ENCODE results near the gene TMEM25.

GRCh38 chr11:118569670-118570069 is 38.7 kb downstream of the TMEM25 start:
- TF ChIP-seq EZH2 (IDR thresholded peaks at IDR 0.05; ENCODE audit: borderline replicate concordance, low read depth, low read length, severe bottlenecking) (no peak), CTCF (IDR thresholded peaks at IDR 0.05; ENCODE audit: borderline replicate concordance, extremely low read depth, low read length, poor library complexity, severe bottlenecking) (no peak)

All from DND-41 (cell line).